Heart left ventricle (tissue), 16 donors: ENCODE measurements around the gene VPS52. TPM values are rescaled to one million over a fixed set of nuclear protein-coding genes. Genes with fewer than 3 reads are reported as not detected.

ENCODE experiments used
- ATAC-seq, 4 donors: fragments of 200-7000 bp; cut with Tn5 transposase; one replicate each; pipeline ENCODE4 v1.9.1; 2020 to 2022; ENCODE audit warnings: moderate library complexity in 4 of 4, mild to moderate bottlenecking in 3 of 4, moderate number of reproducible peaks in 1 of 4
- DNase-seq, 5 donors: peaks; one replicate each; pipeline ENCODE4 v3.0.0-alpha.2; 2020
- H3K27ac ChIP-seq, 12 donors: fragments of 200-600 bp; sonication (generic) in 4 of 12; one replicate each; pipeline versions ENCODE4 v1.5.0 to v1.8.0; 2016 to 2022; ENCODE audit warnings: mild to moderate bottlenecking in 2 of 12
- H3K27me3 ChIP-seq, 9 donors: fragments of 200-600 bp; sonication (generic) in 2 of 9; one replicate each; pipeline versions ENCODE4 v1.5.1 to v1.8.0; 2016 to 2022; ENCODE audit warnings: mild to moderate bottlenecking in 3 of 9
- H3K36me3 ChIP-seq, 9 donors: fragments of 200-600 bp; sonication (generic) in 2 of 9; one replicate each; pipeline versions ENCODE4 v1.5.0 to v1.8.0; 2018 to 2022; ENCODE audit warnings: mild to moderate bottlenecking in 2 of 9
- H3K4me1 ChIP-seq, 12 donors: fragments of 200-600 bp; sonication (generic) in 4 of 12; one replicate each; pipeline versions ENCODE4 v1.5.0 to v1.8.0; 2016 to 2022; ENCODE audit warnings: mild to moderate bottlenecking in 3 of 12
- H3K4me3 ChIP-seq, 12 donors: fragments of 200-600 bp; sonication (generic) in 4 of 12; one replicate each; pipeline versions ENCODE4 v1.5.0 to v1.8.0; 2017 to 2022; ENCODE audit warnings: mild to moderate bottlenecking in 9 of 12, moderate library complexity in 4 of 12
- H3K9me3 ChIP-seq, 12 donors: fragments of 200-600 bp; sonication (generic) in 4 of 12; one replicate each; pipeline versions ENCODE4 v1.5.0 to v1.8.0; 2016 to 2022; ENCODE audit warnings: mild to moderate bottlenecking in 1 of 12
- POLR2A ChIP-seq, 2 donors: fragments of 450-650 bp; IDR thresholded peaks; one replicate each; pipeline ENCODE4 v1.6.1; 2017; ENCODE audit warnings: antibody characterized with exemption in 2 of 2, mild to moderate bottlenecking in 2 of 2, moderate library complexity in 2 of 2
- WGBS, 4 donors: extraction: QIAGEN DNeasy Blood & Tissue Kit in 2 of 4; methylation state at CpG; one replicate each; pipeline versions ENCODE4 v1.1.5 to v1.1.7; 2013 to 2018; 5-methylcytosine and 5-hydroxymethylcytosine counted together
- intact Hi-C, 10 donors: fragments of 100-400 bp; cut with DNase I; formaldehyde crosslinking; loops; one replicate each; pipeline versions ENCODE4 v1.11.1 to v1.14.2; 2022
- polyA plus RNA-seq, 2 donors: library from polyadenylated mRNA; stranded (reverse); fragments of 200-250 nt; gene quantifications; one replicate each; pipeline ENCODE4 v1.2.3, GENCODE V29; 2013
- total RNA-seq, 9 donors: library from RNA; depleted of rRNA in 2 of 9; stranded (reverse); fragments of >200 nt in 2 of 9; fragmentation: NEBNext Ultra II Directional in 3 of 9; extraction: Animal tissue kit (Norgen Biotek cat#: 25700) in 3 of 9; gene quantifications; one replicate each; pipeline versions ENCODE4 v1.1.0 to v1.2.4, GENCODE V29; 2016 to 2023
- TF ChIP-seq, protein P1 (sequence below), 12 donors: fragments of 200-600 bp; sonication (generic) in 4 of 12; IDR thresholded peaks; one replicate each; pipeline versions ENCODE4 v1.5.0 to v1.8.0; 2018 to 2022; ENCODE audit warnings: antibody characterized with exemption in 12 of 12, mild to moderate bottlenecking in 5 of 12
- donor health status: ischemic (EF 13 %, LVEDD 7.1; RV severe dilation, severe dysfunction).
- donor health status: healthy with polysubstance abuse.
- donor health status: DM: no; HTN: yes; CAD: no.
- donor health status: DM: no; HTN: no; CAD: no.
- donor health status: ischemic (EF 25% LVEDD 6.9; RV normal size, moderate dysfunction).
- donor health status: ischemic (EF 25% LVEDD 5.7; RV mildly dilated, moderate dysfunction).
- donor health status: healthy.
- donor health status: DM: yes; HTN: yes; CAD: no.
- donor health status: ischemic (EF 35%, LVEDD 5.7; RV mildly dilated, moderate dysfunction).
- donor health status: nonischemic (EF 11% LVEDD 7.7; RV severe dilation, severe dysfunction).
- donor health status: DM: yes; HTN: yes; CAD: no.
- donor health status: PGD.
- donor health status: ischemic (EF 29% LVEDD 5.4; RV normal size, mild dysfunction).
- donor health status: nonischemic (EF 23%, LVEDD 6.1; RV moderate dilation, normal function).

The VPS52 gene
- total and polyA plus RNA-seq, 11 donors = 25.1 to 47.0 (median 33.0) TPM

DNA sequence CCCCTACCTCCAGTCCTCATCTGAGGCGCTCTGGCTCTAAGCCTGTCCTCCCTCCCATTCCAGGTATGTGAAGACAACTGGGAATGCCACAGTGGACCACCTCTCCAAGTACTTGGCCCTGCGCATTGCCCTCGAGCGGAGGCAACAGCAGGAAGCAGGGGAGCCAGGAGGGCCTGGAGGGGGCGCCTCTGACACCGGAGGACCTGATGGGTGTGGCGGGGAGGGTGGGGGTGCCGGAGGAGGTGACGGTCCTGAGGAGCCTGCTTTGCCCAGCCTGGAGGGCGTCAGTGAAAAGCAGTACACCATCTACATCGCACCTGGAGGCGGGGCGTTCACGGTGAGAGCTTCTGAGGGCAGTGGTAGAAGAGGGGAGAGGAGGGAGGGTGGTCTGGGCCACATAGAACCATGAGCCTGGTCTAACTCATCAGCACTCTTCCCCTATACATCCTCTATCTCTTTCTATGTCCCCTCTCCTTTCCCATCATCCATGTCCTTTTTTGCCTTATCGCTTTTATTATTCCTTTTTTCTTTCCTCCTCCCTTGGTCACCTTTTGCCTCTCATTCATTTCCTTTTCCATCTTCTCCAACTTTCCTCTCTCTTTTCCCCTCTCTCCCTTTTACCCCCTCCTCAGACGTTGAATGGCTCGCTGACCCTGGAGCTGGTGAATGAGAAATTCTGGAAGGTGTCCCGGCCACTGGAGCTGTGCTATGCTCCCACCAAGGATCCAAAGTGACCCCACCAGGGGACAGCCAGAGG lies 59.8 kb downstream of the VPS52 start:
- Histone ChIP-seq H3K4me1 (peaks cover 0 to 38% (median 23%) of the 10 kb centered on the region in 12 donors), H3K27ac (no peak overlapping the region), H3K9me3 (no peaks in the 10 kb centered on the region), H3K4me3 (no peak overlapping the region), H3K27me3 (peaks cover 0 to 5% (median 0%) of the 10 kb centered on the region in 9 donors), H3K36me3 (peaks cover 0 to 25% (median 17%) of the 10 kb centered on the region in 9 donors)
- WGBS, 4 donors = 82 to 91% (median 85%) methylated on average over 18 of the region's 18 CpGs
- intact Hi-C loops = loop anchor here in 2 of 10 donors (5.0 kb wide), 1 partner anchor 35 kb away; no protein-coding TSS in a partner anchor
- DNase-seq (no peak), ATAC-seq (no peak)
- no peak for TF ChIP-seq POLR2A (IDR thresholded peaks at IDR 0.05)
- TF ChIP-seq, protein P1, sequence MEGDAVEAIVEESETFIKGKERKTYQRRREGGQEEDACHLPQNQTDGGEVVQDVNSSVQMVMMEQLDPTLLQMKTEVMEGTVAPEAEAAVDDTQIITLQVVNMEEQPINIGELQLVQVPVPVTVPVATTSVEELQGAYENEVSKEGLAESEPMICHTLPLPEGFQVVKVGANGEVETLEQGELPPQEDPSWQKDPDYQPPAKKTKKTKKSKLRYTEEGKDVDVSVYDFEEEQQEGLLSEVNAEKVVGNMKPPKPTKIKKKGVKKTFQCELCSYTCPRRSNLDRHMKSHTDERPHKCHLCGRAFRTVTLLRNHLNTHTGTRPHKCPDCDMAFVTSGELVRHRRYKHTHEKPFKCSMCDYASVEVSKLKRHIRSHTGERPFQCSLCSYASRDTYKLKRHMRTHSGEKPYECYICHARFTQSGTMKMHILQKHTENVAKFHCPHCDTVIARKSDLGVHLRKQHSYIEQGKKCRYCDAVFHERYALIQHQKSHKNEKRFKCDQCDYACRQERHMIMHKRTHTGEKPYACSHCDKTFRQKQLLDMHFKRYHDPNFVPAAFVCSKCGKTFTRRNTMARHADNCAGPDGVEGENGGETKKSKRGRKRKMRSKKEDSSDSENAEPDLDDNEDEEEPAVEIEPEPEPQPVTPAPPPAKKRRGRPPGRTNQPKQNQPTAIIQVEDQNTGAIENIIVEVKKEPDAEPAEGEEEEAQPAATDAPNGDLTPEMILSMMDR (IDR thresholded peaks at IDR 0.05) = no peak

DNA sequence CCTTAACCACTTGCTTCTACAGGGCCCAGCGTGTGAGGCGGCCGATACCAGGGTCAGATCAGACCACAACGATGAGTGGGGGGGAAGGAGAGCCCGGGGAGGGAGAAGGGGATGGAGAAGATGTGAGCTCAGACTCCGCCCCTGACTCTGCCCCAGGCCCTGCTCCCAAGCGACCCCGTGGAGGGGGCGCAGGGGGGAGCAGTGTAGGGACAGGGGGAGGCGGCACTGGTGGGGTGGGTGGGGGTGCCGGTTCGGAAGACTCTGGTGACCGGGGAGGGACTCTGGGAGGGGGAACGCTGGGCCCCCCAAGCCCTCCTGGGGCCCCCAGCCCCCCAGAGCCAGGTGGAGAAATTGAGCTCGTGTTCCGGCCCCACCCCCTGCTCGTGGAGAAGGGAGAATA lies 60.5 kb downstream of the VPS52 start:
- H3K4me1 ChIP-seq = peaks cover 0 to 38% (median 24%) of the 10 kb centered on the region in 12 donors
- H3K9me3 ChIP-seq = no peaks in the 10 kb centered on the region
- peaks cover 0 to 5% (median 0%) of the 10 kb centered on the region in 9 donors for H3K27me3 ChIP-seq
- intact Hi-C loops = loop anchor here in 2 of 10 donors (5.0 kb wide), 1 partner anchor 36 kb away; no protein-coding TSS in a partner anchor
- DNase-seq = no peak
- no peak for TF ChIP-seq POLR2A (IDR thresholded peaks at IDR 0.05)
- TF ChIP-seq, protein P1 (IDR thresholded peaks at IDR 0.05) = no peak
- H3K4me3 ChIP-seq = no peak overlapping the region
- ATAC-seq = no peak
- H3K27ac ChIP-seq = no peak overlapping the region
- peaks cover 0 to 25% (median 17%) of the 10 kb centered on the region in 9 donors for H3K36me3 ChIP-seq
- WGBS, 4 donors = 79 to 85% (median 84%) methylated on average over 14 to 17 of the region's 17 CpGs

DNA sequence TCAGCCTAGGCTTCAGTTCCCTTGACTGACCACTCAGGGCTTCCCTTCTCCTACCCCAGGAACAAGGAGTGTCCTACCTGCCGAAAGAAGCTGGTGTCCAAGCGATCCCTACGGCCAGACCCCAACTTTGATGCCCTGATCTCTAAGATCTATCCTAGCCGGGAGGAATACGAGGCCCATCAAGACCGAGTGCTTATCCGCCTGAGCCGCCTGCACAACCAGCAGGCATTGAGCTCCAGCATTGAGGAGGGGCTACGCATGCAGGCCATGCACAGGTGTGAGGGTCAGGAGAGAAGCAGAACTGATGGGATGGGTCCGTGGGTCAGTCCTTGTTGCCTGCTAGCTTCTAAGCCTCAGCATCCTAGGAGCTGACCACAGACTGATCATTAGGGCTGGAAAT lies 61.8 kb downstream of the VPS52 start:
- WGBS, 4 donors = 90 to 96% (median 94%) methylated on average over 6 to 10 of the region's 10 CpGs
- intact Hi-C loops = loop anchor here in 6 of 10 donors (2.0 to 10.0 kb wide), 3 partner anchors 37 to 1015 kb away; partner anchors contain the start of genes GPSM3 (in 1 of the 6) and PBX2 (in 1 of the 6)
- Histone ChIP-seq H3K36me3 (peaks cover 0 to 25% (median 17%) of the 10 kb centered on the region in 9 donors), H3K4me3 (no peak overlapping the region), H3K27me3 (peaks cover 0 to 5% (median 0%) of the 10 kb centered on the region in 9 donors), H3K27ac (no peak overlapping the region), H3K9me3 (no peaks in the 10 kb centered on the region), H3K4me1 (peaks cover 0 to 44% (median 28%) of the 10 kb centered on the region in 12 donors)
- TF ChIP-seq, protein P1 (IDR thresholded peaks at IDR 0.05) = no peak
- ATAC-seq (no peak), DNase-seq (no peak)
